Measurements from ENCODE around the gene CADM4.
"Not testable (repeated sequence)": the region's sequence is repeated elsewhere in the genome, so short reads cannot be mapped to it uniquely, and the experiment has no call there.

Gene CADM4

DNA sequence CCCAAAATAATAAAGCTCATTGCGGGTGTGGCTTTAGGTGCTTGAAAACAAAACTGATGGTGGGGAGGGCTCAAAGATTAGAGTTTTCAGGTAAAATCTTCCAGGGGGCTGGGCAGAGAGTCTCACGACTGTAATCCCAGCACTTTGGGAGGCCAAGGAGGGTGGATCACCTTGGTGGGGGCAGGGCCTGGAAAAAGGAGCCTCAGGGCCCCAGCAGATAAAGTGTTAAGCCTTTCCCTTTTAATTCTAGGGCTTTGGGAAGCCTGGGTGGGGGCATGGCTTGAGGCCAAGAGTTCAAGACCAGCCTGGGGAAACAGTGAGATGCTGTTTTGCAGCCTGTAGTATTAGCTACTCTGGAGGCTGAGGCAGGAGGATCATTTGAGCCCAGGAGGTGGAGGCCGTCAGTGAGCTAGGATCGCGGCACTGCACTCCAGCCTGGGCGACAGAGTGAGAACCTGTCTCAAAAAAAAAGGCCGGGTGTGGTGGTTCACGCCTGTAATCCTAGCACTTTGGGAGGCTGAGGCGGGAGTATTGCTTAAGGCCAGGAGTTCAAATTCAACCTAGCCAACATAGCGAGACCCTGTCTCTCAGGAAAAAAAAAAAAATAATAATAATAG is 45.5 kb downstream of the CADM4 start:
- no peak for TF ChIP-seq ZFX (IDR thresholded peaks at IDR 0.05)
- TF ChIP-seq, protein P1, sequence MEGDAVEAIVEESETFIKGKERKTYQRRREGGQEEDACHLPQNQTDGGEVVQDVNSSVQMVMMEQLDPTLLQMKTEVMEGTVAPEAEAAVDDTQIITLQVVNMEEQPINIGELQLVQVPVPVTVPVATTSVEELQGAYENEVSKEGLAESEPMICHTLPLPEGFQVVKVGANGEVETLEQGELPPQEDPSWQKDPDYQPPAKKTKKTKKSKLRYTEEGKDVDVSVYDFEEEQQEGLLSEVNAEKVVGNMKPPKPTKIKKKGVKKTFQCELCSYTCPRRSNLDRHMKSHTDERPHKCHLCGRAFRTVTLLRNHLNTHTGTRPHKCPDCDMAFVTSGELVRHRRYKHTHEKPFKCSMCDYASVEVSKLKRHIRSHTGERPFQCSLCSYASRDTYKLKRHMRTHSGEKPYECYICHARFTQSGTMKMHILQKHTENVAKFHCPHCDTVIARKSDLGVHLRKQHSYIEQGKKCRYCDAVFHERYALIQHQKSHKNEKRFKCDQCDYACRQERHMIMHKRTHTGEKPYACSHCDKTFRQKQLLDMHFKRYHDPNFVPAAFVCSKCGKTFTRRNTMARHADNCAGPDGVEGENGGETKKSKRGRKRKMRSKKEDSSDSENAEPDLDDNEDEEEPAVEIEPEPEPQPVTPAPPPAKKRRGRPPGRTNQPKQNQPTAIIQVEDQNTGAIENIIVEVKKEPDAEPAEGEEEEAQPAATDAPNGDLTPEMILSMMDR (conservative IDR thresholded peaks at IDR 0.05): no peak

DNA sequence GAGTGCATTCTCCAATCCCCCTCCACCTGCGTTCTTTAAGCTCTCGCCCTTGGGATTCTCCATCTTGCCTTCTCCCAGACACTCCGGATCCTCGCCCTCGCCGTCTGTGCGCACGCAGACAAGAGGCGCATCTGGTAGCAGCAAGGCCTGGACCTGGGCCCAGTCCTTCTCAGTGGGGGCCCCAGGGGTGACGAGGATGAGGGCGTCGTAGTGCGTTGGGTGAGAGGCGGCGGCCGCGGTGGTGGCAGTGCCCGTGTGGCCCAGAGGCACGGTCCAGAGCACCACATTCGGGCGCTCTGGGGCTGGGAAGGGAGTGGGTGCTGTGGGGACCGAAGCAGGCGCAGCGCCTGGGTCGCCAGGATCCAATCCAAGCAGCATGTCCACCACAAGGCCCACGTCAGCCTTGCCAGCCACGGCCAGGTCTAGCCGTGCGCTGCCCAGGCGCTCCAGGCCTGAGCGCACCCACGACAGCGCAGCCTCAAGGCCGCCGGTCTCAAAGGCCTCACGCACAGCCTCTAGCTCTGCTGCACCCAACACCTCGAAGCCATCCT is 46.8 kb downstream of the CADM4 start:
- TF ChIP-seq, protein P1 (conservative IDR thresholded peaks at IDR 0.05): no peak
- TF ChIP-seq ZFX (IDR thresholded peaks at IDR 0.05): no peak

More for the DNA sequence above, 45.5 kb downstream of the CADM4 start:
- H3K27ac ChIP-seq: peak overlapping the region; percentile 82; the same call in 1 of the 2 replicates

DNA sequence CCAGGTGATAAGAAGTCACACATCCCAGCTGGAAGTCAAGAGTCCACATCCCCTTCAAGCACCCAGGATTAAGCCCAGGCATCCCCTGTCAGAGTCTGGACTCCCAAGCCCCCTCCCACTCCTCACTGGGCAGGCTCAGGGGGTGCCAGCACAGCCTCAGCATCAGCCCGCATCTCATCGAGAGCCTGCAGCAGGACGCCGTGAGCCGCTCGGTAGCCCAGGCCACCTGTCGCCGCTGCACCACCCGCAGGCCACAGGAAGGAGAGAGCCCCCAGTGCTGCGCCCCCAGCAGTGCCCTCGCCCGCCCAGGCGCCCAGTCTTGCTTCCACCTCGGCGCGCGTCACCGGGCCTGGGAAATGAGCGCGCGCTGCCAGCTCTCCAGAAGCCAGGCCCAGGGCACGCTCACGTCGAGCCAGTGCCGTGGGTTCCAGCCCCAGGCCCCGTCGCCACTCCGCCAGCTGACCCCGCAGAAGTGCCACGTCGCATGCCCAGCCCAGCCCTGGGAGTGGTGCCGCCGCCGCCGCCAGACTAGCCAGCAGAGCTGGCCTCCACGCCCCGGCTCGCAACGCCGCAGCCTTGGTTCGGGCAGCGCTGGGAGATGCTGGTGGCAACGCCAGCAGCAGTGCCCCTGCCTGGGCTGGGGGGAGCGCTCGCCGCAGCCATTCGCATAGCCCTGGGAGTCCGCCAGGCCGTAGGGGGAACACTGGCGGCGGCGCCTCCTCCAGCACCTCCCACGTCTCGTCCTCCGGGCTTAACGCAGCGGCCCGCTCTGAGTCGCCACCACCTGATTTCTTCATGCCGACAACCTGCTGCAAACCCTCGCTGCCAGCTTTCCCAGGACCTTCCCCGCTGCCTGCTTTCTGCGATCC is 47.5 kb downstream of the CADM4 start:
- H3K27ac ChIP-seq: no peak overlapping the region
- TF ChIP-seq, protein P1 (conservative IDR thresholded peaks at IDR 0.05): no peak
- no peak for TF ChIP-seq ZFX (IDR thresholded peaks at IDR 0.05)

More for the DNA sequence above, 46.8 kb downstream of the CADM4 start:
- no peak overlapping the region for H3K27ac ChIP-seq

GRCh38 chr19:43589678-43590077 is 50.0 kb downstream of the CADM4 start:
- TF ChIP-seq, protein P1 (conservative IDR thresholded peaks at IDR 0.05): no peak
- TF ChIP-seq ZFX (IDR thresholded peaks at IDR 0.05): no peak
- no peak overlapping the region for H3K27ac ChIP-seq

GRCh38 chr19:43589277-43589676 is 50.4 kb downstream of the CADM4 start:
- TF ChIP-seq, protein P1 (conservative IDR thresholded peaks at IDR 0.05): no peak
- no peak for TF ChIP-seq ZFX (IDR thresholded peaks at IDR 0.05)
- H3K27ac ChIP-seq: no peak overlapping the region

- not testable (repeated sequence) for H3K27ac ChIP-seq
These were observed 52.6 kb downstream of the CADM4 start for GRCh38 chr19:43587029-43587428.

- TF ChIP-seq, protein P1 (conservative IDR thresholded peaks at IDR 0.05): no peak
- no peak for TF ChIP-seq ZFX (IDR thresholded peaks at IDR 0.05)
- H3K27ac ChIP-seq: no peak overlapping the region
These were observed 53.3 kb downstream of the CADM4 start for GRCh38 chr19:43586346-43586745.
